Loucy (cell line): ENCODE results near the gene DCHS2.

ENCODE experiments used
- H2AFZ ChIP-seq: fragments of 200-600 bp; sonication (generic); 2 replicates; pipeline ENCODE4 v1.6.0; 2016; ENCODE audit warnings: antibody characterized with exemption, mild to moderate bottlenecking, low read length, moderate library complexity
- H3F3A ChIP-seq: fragments of 200-600 bp; 2 replicates; pipeline ENCODE4 v1.6.0; 2016; ENCODE audit warnings: antibody characterized with exemption, low read depth, mild to moderate bottlenecking
- H3K27me3 ChIP-seq: fragments of 200-600 bp; sonication (generic); 2 replicates; pipeline ENCODE4 v1.6.1; 2014; ENCODE audit warnings: low read length, mild to moderate bottlenecking; ENCODE audit not compliant: insufficient read depth, poor library complexity, severe bottlenecking
- H3K36me3 ChIP-seq: fragments of 200-600 bp; sonication (generic); 2 replicates; pipeline ENCODE4 v1.6.1; 2016; ENCODE audit warnings: low read length; ENCODE audit not compliant: insufficient read depth
- H3K4me1 ChIP-seq: fragments of 200-600 bp; sonication (generic); 2 replicates; pipeline ENCODE4 v1.5.1; 2014; ENCODE audit warnings: low read length, mild to moderate bottlenecking; ENCODE audit not compliant: insufficient read depth, poor library complexity, severe bottlenecking
- H3K4me2 ChIP-seq: fragments of 200-600 bp; sonication (generic); 2 replicates; pipeline ENCODE4 v1.6.0; 2014; ENCODE audit warnings: antibody characterized with exemption, low read length, low read depth, mild to moderate bottlenecking; ENCODE audit not compliant: poor library complexity, severe bottlenecking
- H3K4me3 ChIP-seq: fragments of 200-600 bp; sonication (generic); 2 replicates; pipeline ENCODE4 v1.5.1; 2014; ENCODE audit warnings: low read length, mild to moderate bottlenecking, mixed read lengths; ENCODE audit not compliant: poor library complexity, severe bottlenecking
- H3K79me2 ChIP-seq: fragments of 200-600 bp; sonication (generic); 2 replicates; pipeline ENCODE4 v1.6.1; 2014; ENCODE audit warnings: low read length; ENCODE audit not compliant: insufficient read depth
- H3K9ac ChIP-seq: fragments of 200-600 bp; sonication (generic); 2 replicates; pipeline ENCODE4 v1.6.0; 2014; ENCODE audit warnings: mild to moderate bottlenecking, low read depth, low read length, moderate library complexity; ENCODE audit not compliant: poor library complexity, severe bottlenecking
- H3K9me2 ChIP-seq: fragments of 200-600 bp; sonication (generic); replicated peaks from 2 replicates; pipeline ENCODE4 v1.6.1; 2016; ENCODE audit warnings: low read depth, low read length, mixed read lengths
- H3K9me3 ChIP-seq: fragments of 200-600 bp; sonication (generic); 2 replicates; pipeline ENCODE4 v1.6.1; 2014; ENCODE audit warnings: mild to moderate bottlenecking, antibody characterized with exemption, low read length, low read depth; ENCODE audit not compliant: insufficient read depth
- H4K20me1 ChIP-seq: fragments of 200-600 bp; sonication (generic); 2 replicates; pipeline ENCODE4 v1.6.0; 2014; ENCODE audit warnings: antibody characterized with exemption, low read length, mild to moderate bottlenecking; ENCODE audit not compliant: insufficient read depth, poor library complexity, severe bottlenecking
- EZH2phosphoT487 ChIP-seq: fragments of 200-600 bp; IDR thresholded peaks from 2 replicates; pipeline ENCODE4 v1.6.1; 2018; ENCODE audit warnings: antibody characterized with exemption, mild to moderate bottlenecking, moderate library complexity, borderline replicate concordance
- TF ChIP-seq, protein P1 (sequence below): fragments of 200-600 bp; sonication (generic); conservative IDR thresholded peaks from 2 replicates; pipeline ENCODE4 v1.5.1; 2014; ENCODE audit warnings: mild to moderate bottlenecking, antibody characterized with exemption, low read length

Gene DCHS2

DNA sequence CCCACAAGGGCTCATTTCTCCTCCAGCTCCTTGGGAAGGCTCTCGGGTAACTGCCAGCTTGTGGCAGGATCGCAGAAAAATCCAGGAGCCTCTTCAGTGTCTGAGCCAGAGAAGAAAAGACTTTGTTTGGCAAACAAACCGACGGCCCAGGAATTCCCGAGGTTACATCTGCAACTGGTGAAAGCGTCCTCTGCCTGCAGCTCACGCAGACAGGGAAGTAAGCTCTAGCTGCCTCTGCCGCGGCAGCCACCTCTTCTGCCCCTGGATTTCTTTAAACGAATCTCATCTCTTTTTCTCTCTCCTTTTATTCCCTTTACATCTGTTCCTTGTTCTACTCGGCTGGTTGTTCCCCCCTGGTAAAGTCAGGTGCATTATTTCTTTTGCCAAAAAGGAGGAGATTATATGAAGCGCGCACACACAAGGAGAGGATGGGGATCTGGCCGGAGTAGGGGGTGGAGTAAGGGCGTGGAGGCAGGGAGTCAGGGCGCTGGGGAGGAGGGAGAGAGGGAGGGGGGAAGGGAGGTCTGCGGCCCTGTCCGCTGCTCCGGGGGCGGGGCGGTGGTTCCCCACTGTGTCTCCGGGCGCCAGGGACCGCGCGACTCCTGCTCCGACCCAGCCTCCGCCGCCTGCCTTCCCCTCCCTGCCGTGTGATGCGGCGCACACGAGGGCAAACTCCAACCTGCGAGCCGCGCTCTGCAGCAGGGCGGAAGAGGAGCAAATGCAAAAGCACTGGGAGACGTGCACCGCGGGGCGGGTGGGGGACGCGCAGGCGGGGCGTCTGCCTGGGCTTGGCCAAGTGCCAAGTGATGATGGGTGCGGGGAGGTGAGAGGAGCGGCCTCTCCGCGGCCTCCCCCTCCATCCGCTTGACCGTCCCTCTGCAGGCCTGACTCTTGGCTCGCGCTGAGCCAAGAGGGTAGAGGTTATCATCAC lies at the start of gene DCHS2:
Gene DCHS2, minus strand, starts transcription at position 459 of the 931 bp plus-strand sequence. Its CDS starts 444 bp downstream, at position 15.
- H3K79me2 ChIP-seq: no peaks in the 10 kb centered on the region
- no peak within 1 kb of the TSS for H3K4me3 ChIP-seq
- no peaks in the 10 kb centered on the region for H3K9me3 ChIP-seq
- H3K4me2 ChIP-seq: no peak within 1 kb of the TSS
- no peaks in the 10 kb centered on the region for H3K36me3 ChIP-seq
- H3K27me3 ChIP-seq: no peaks in the 10 kb centered on the region
- TF ChIP-seq, protein P1, sequence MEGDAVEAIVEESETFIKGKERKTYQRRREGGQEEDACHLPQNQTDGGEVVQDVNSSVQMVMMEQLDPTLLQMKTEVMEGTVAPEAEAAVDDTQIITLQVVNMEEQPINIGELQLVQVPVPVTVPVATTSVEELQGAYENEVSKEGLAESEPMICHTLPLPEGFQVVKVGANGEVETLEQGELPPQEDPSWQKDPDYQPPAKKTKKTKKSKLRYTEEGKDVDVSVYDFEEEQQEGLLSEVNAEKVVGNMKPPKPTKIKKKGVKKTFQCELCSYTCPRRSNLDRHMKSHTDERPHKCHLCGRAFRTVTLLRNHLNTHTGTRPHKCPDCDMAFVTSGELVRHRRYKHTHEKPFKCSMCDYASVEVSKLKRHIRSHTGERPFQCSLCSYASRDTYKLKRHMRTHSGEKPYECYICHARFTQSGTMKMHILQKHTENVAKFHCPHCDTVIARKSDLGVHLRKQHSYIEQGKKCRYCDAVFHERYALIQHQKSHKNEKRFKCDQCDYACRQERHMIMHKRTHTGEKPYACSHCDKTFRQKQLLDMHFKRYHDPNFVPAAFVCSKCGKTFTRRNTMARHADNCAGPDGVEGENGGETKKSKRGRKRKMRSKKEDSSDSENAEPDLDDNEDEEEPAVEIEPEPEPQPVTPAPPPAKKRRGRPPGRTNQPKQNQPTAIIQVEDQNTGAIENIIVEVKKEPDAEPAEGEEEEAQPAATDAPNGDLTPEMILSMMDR: no peak
- no peak for TF ChIP-seq EZH2phosphoT487
- H4K20me1 ChIP-seq: no peaks in the 10 kb centered on the region
- no peaks in the 10 kb centered on the region for H3F3A ChIP-seq
- no peak within 1 kb of the TSS for H3K9ac ChIP-seq
- H2AFZ ChIP-seq: no peak within 1 kb of the TSS
- H3K9me2 ChIP-seq: no peaks in the 10 kb centered on the region
- H3K4me1 ChIP-seq: no peaks in the 10 kb centered on the region

GRCh38 chr4:154534296-154534695 lies 42.7 kb upstream of the DCHS2 start:
- Histone ChIP-seq H3K4me3 (no peak overlapping the region), H3K36me3 (peaks cover 27% of the 10 kb centered on the region), H3K9me3 (no peaks in the 10 kb centered on the region), H4K20me1 (no peaks in the 10 kb centered on the region), H3K4me1 (no peaks in the 10 kb centered on the region), H3K9me2 (no peaks in the 10 kb centered on the region), H3K9ac (no peak overlapping the region), H3K79me2 (no peaks in the 10 kb centered on the region), H3F3A (no peaks in the 10 kb centered on the region), H2AFZ (no peak overlapping the region), H3K27me3 (no peaks in the 10 kb centered on the region), H3K4me2 (no peak overlapping the region)
- TF ChIP-seq, protein P1: no peak
- TF ChIP-seq EZH2phosphoT487: no peak

DNA sequence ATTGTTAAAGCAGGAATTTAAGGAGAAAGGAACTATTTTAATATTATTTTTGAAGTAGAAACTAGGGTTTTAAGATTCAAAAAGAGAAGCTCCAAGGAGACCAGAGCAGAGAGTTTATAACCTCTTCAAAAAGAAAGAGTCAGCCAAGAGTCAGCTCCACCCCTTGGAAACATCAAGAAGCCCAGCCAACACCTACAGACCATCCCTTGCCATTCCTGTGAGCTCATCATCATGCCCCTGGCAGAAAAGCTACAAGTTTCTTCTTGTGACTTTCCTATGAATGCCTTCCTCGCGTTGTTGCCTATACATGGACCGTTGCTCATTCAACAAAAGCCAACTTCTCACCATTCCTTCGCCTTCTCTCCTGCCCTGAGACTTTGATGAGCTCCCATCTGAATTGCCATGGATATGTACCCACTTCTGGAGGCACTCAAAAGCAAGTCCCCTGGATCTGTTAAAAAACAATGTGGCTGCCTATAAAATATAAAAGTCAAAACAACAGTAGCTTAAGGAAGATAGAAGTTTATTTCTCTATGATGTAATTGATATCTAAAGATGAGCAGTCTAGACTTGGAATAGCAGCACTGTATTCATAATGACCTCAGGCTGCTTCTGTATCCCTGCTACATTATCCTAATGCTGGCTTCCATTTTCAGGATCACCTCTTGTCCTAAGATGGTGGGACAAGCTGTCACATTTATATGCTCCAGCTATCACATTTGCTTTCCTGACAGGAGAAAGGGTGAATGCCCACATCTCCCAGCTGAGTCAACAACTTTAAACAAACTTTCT lies 38.3 kb upstream of the DCHS2 start:
- H2AFZ ChIP-seq: no peak overlapping the region
- H3K9me2 ChIP-seq: no peaks in the 10 kb centered on the region
- H4K20me1 ChIP-seq: no peaks in the 10 kb centered on the region
- H3K9me3 ChIP-seq: no peaks in the 10 kb centered on the region
- H3K4me1 ChIP-seq: no peaks in the 10 kb centered on the region
- no peaks in the 10 kb centered on the region for H3F3A ChIP-seq
- H3K36me3 ChIP-seq: no peaks in the 10 kb centered on the region; the same call in 1 of the 2 replicates
- H3K9ac ChIP-seq: no peak overlapping the region
- TF ChIP-seq, protein P1: no peak
- no peak for TF ChIP-seq EZH2phosphoT487
- no peak overlapping the region for H3K4me3 ChIP-seq
- no peaks in the 10 kb centered on the region for H3K79me2 ChIP-seq
- no peaks in the 10 kb centered on the region for H3K27me3 ChIP-seq
- H3K4me2 ChIP-seq: no peak overlapping the region
